Astrocyte of the cerebellum (primary cell): ENCODE measurements around the gene GPATCH2.

Source experiments
- DNase-seq: peaks from one replicate; pipeline ENCODE4 v3.0.0-alpha.2; 2011; ENCODE audit warnings: low read depth
- H3K4me3 ChIP-seq: 2 replicates; pipeline ENCODE4 v1.5.1; 2011; ENCODE audit warnings: mild to moderate bottlenecking, low read depth, low read length, moderate library complexity
- in situ Hi-C: cut with HindIII; loops from 2 replicates; pipeline ENCODE4 v1.10.0; 2017; ENCODE audit warnings: low sequenced_read_pairs
- TF ChIP-seq, protein P1 (sequence below): IDR thresholded peaks from 2 replicates; pipeline ENCODE4 v1.5.1; 2012; ENCODE audit warnings: low read length, low read depth, moderate library complexity, mild to moderate bottlenecking; ENCODE audit errors: missing control alignments

Gene GPATCH2

DNA sequence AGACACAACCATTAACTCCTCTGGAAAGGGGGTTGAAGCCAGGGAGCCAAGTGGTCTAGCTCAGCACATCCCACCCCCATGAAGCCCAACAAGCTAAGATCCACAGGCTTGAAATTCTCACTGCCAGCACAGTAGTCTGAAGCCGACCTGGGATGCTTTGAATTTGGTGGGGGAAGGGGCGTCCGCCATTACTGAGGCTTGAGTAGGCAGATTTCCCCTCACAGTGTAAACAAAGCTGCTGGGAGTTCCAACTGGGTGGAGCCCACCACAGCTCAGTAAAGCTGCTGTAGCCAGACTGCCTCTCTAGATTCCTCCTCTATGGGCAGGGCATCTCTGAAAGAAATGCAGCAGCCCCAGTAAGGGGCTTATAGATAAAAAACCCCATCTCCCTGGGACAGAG is 193.5 kb downstream of the GPATCH2 start:
- in situ Hi-C loops, result no loop called here
- no peak overlapping the region for H3K4me3 ChIP-seq
- no peak for DNase-seq
- TF ChIP-seq, protein P1, sequence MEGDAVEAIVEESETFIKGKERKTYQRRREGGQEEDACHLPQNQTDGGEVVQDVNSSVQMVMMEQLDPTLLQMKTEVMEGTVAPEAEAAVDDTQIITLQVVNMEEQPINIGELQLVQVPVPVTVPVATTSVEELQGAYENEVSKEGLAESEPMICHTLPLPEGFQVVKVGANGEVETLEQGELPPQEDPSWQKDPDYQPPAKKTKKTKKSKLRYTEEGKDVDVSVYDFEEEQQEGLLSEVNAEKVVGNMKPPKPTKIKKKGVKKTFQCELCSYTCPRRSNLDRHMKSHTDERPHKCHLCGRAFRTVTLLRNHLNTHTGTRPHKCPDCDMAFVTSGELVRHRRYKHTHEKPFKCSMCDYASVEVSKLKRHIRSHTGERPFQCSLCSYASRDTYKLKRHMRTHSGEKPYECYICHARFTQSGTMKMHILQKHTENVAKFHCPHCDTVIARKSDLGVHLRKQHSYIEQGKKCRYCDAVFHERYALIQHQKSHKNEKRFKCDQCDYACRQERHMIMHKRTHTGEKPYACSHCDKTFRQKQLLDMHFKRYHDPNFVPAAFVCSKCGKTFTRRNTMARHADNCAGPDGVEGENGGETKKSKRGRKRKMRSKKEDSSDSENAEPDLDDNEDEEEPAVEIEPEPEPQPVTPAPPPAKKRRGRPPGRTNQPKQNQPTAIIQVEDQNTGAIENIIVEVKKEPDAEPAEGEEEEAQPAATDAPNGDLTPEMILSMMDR, result no peak

DNA sequence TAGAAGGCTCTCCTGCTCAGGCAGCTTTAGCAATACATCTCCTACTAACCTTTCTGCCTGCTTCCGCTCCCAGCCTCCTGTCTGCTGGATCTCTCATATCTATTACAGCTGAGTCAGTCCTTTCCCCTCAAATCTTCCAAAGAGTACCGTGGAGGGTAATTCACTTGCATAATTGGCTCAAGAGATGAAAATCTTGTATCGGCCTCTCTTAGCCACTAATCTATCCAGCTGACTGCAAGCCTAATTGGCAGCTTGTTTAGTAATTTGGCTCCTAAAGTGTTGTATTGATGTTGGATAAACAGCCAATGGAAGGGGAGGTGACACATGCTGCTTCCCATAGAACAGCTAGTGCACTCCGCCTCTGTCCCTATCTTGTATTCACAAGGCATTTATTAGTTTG is 195.7 kb downstream of the GPATCH2 start:
- TF ChIP-seq, protein P1, result no peak
- DNase-seq, result no peak
- H3K4me3 ChIP-seq, result no peak overlapping the region
- in situ Hi-C loops, result no loop called here

DNA sequence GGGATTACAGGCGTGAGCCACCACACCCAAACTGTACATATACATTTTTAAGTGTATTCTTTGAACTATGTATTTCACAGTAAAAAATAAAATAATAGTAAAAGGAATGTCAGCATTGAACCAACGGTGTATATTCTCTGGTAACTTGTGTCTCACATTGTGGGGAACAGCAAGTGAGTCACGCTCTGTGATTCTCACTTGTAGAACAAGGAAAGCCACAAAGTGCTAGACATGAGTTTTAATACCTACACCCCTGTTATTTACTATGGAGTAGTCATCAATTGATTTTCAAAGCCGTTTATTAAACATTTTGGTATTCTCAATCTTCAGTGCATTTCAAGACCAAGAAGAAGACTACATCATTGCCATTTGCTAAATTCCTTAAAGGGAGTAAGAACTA is 197.2 kb downstream of the GPATCH2 start:
- TF ChIP-seq, protein P1, result no peak
- in situ Hi-C loops, result no loop called here
- DNase-seq, result no peak
- H3K4me3 ChIP-seq, result no peak overlapping the region

DNA sequence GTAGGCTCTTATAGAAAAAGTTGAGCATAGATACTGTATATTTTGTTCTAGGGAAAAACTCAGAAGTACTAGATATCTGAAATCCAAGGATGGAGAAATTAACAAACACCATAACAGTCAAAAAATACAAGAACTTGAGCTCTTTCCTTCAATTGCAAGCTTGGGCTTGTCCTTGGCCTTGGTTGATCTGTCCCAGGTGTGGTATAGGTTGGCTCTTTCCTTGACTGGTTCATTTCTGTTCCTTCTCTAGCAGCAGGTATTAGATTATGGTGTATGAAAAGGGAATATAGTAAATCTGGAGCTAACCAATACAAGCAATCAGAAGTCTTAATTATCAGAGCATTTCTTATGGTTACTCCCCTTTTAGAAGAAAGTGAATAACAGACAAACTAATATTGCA is 198.6 kb downstream of the GPATCH2 start:
- DNase-seq, result no peak
- TF ChIP-seq, protein P1, result no peak
- in situ Hi-C loops, result no loop called here
- H3K4me3 ChIP-seq, result no peak overlapping the region

DNA sequence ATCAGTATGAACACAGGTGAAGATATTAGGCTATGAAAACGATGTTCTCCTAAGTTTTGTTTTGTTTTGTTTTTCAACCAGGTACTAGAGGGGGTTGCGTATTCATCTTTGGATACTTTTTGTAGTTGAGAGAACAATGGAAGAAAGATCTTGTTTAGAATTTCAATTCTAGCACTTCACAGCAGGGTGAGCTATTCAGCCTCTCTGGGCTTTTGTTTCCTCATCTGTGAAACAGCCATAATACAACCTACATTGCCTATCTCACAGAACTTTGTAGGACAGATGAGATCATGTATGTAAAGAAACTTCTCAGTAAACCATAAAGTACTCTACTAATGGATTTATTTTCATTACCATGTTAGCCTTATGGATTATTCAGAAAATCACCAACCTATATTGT is 199.5 kb downstream of the GPATCH2 start:
- in situ Hi-C loops, result no loop called here
- no peak for DNase-seq
- H3K4me3 ChIP-seq, result no peak overlapping the region
- TF ChIP-seq, protein P1, result no peak

DNA sequence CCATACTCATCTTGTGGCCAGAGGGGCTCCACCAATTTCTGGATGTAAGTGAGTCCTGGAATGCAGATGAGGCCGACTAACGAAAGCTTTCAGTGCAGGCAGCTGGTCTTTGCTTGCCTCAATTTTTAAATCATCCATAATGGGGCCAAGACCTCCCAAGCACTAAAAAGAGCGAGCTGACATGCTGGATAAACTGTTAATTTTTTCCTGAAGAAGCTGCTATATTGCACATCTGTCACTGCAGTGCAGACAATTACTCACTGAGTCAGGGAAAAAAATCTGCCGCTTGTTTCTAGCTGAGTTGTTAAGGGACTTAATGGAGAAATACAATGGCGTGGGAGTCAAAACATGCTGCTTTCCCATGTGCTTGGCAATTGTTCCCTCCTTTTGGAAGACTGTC is 205.5 kb downstream of the GPATCH2 start:
- H3K4me3 ChIP-seq, result no peak overlapping the region
- TF ChIP-seq, protein P1, result no peak
- no peak for DNase-seq
- in situ Hi-C loops, result no loop called here

DNA sequence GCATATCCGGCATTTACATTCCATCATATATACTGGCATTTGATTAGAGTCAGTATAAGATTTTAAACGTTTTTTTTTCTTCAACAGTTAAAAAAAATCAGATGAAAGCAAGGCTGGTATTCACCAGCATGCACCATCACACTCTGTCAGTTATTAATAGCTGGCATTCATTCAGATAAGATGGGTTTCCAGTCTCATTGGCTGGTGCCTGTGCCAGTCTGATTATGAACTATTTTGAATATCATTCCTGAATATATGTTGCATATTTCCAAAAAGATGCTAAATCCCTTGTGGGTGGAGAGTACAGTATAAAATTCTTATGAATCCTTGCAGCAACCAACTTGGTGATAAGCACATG is 211.7 kb downstream of the GPATCH2 start:
- TF ChIP-seq, protein P1, result no peak
- in situ Hi-C loops, result no loop called here

More for the DNA sequence above, 211.7 kb downstream of the GPATCH2 start:
- H3K4me3 ChIP-seq, result no peak overlapping the region
- no peak for DNase-seq
